HG03103 (cell line): ENCODE data around the gene N4BP3.
"Not testable (repeated sequence)": the region's sequence is repeated elsewhere in the genome, so short reads cannot be mapped to it uniquely, and the experiment has no call there.

ENCODE experiments used
- ATAC-seq: cut with Tn5 transposase; IDR thresholded peaks from one replicate; pipeline ENCODE4 v1.9.1; 2021; ENCODE audit warnings: low read depth; ENCODE audit not compliant: unreplicated experiment

The N4BP3 gene

GRCh38 chr5:178120607-178121357, 7.5 kb downstream of the N4BP3 start:
- ATAC-seq: peak; percentile 62

GRCh38 chr5:178121391-178122276, 8.3 kb downstream of the N4BP3 start:
- no peak for ATAC-seq

- no peak for ATAC-seq
These were observed 9.0 kb downstream of the N4BP3 start for GRCh38 chr5:178122346-178122745.

GRCh38 chr5:178123094-178123965, 10.0 kb downstream of the N4BP3 start:
- ATAC-seq: no peak

- ATAC-seq: no peak
These were observed 10.9 kb downstream of the N4BP3 start for GRCh38 chr5:178123966-178124925.

- ATAC-seq: no peak
These were observed 12.0 kb downstream of the N4BP3 start for GRCh38 chr5:178125253-178125906.

GRCh38 chr5:178126556-178126955, 13.2 kb downstream of the N4BP3 start:
- ATAC-seq: no peak

- ATAC-seq: not testable (repeated sequence)
These were observed 14.1 kb downstream of the N4BP3 start for GRCh38 chr5:178127300-178128009.

- ATAC-seq: no peak
These were observed 16.0 kb downstream of the N4BP3 start for GRCh38 chr5:178129296-178129695.

GRCh38 chr5:178130234-178130575, 16.9 kb downstream of the N4BP3 start:
- not testable (repeated sequence) for ATAC-seq

GRCh38 chr5:178130576-178131445, 17.5 kb downstream of the N4BP3 start, which contains the start of gene RMND5B:
Gene RMND5B, plus strand, starts transcription at chr5:178131014. Its CDS starts 7,106 bp downstream, at chr5:178138120.
- ATAC-seq: peak; percentile 86

- no peak for ATAC-seq
These were observed 18.2 kb downstream of the N4BP3 start for GRCh38 chr5:178131446-178131996.

- ATAC-seq: no peak
These were observed 23.7 kb downstream of the N4BP3 start for GRCh38 chr5:178136990-178137389.

- ATAC-seq: no peak
These were observed 24.7 kb downstream of the N4BP3 start for GRCh38 chr5:178137991-178138390.

GRCh38 chr5:178141550-178141949, 28.2 kb downstream of the N4BP3 start:
- no peak for ATAC-seq

GRCh38 chr5:178142642-178143041, 29.3 kb downstream of the N4BP3 start:
- ATAC-seq: no peak

- no peak for ATAC-seq
These were observed 29.9 kb downstream of the N4BP3 start for GRCh38 chr5:178143246-178143645.
